Measurements from ENCODE around the gene STX8. TPM values are rescaled to one million over a fixed set of nuclear protein-coding genes. Genes with fewer than 3 reads are reported as not detected.
"Not testable (repeated sequence)": the region's sequence is repeated elsewhere in the genome, so short reads cannot be mapped to it uniquely, and the experiment has no call there.

The STX8 gene
- total RNA-seq, 1 donor from 2014 or later: 57.8 TPM

DNA sequence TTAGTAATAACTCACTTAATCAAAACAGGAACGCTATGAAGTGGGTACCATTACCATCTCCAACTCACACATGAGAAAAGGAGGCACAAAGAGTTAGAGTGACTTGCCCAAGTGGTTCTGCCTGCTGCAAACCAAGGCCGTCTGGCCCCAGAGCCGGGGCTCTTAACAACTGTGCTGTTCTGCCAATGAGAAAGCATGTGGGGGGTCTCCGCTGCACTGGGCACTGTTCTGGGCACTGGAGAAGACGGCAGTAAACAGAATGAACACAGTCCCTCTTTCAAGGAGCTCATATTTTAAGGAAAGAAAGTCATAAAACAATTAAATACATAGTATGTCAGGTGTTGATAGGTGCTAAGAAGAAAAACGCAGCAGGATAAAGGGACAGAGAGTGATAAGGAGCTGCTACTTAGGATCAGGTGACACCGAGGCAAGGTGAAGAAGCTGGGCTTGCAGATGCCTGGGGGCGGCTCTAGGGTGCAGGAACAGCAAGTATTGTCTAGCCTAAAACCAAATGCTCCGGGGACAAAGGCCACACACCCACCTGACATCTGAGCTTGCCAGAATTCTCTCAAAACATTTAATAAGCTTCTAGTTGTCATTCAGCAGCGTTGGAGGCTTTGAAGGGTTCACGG lies 6.5 kb downstream of the STX8 start:
- no peak overlapping the region for H3K4me3 ChIP-seq (ENCODE audit: low read depth, low read length)
- TF ChIP-seq, protein P1, sequence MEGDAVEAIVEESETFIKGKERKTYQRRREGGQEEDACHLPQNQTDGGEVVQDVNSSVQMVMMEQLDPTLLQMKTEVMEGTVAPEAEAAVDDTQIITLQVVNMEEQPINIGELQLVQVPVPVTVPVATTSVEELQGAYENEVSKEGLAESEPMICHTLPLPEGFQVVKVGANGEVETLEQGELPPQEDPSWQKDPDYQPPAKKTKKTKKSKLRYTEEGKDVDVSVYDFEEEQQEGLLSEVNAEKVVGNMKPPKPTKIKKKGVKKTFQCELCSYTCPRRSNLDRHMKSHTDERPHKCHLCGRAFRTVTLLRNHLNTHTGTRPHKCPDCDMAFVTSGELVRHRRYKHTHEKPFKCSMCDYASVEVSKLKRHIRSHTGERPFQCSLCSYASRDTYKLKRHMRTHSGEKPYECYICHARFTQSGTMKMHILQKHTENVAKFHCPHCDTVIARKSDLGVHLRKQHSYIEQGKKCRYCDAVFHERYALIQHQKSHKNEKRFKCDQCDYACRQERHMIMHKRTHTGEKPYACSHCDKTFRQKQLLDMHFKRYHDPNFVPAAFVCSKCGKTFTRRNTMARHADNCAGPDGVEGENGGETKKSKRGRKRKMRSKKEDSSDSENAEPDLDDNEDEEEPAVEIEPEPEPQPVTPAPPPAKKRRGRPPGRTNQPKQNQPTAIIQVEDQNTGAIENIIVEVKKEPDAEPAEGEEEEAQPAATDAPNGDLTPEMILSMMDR (conservative IDR thresholded peaks at IDR 0.05; ENCODE audit: low read depth, low read length): no peak
- no peak for DNase-seq (ENCODE audit: low read depth)

DNA sequence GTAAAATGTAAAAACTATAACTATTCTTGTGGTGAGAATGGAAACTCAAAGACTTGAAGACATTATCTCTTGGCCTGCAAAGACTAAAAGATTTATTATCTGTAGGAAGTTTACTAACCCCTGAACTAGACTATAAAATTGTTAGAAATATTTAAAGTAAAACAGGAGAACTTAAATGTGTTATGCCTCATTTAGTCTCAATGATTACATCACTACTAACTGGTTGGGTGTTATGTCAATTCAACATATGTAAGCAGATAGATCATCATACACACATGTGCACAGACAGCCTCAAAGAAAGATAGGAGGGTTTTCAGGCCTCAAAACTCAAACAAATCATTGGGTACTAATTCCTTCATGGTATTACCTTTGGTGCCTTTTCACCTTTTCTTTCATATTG lies 7.6 kb downstream of the STX8 start:
- TF ChIP-seq, protein P1 (conservative IDR thresholded peaks at IDR 0.05; ENCODE audit: low read depth, low read length): no peak
- no peak overlapping the region for H3K4me3 ChIP-seq (ENCODE audit: low read depth, low read length)
- DNase-seq (ENCODE audit: low read depth): no peak

DNA sequence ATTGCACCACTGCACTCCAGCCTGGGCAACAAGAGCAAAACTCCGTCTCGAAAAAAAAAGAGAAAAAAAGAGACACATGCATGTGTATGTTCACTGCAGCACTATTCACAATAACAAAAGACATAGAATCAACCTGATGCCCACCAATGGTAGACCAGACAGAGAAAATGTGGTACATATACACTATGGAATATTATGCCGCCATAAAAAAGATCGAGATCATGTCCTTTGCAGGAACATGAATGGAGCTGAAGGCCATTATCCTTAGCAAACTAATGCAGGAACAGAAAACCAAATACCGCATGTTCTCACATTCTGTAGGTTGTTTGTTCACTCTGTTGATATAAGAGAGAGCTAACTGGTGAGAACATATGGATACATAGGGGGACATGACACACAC lies 8.9 kb downstream of the STX8 start:
- DNase-seq (ENCODE audit: low read depth); H3K4me3 ChIP-seq (ENCODE audit: low read depth, low read length): not testable (repeated sequence)

DNA sequence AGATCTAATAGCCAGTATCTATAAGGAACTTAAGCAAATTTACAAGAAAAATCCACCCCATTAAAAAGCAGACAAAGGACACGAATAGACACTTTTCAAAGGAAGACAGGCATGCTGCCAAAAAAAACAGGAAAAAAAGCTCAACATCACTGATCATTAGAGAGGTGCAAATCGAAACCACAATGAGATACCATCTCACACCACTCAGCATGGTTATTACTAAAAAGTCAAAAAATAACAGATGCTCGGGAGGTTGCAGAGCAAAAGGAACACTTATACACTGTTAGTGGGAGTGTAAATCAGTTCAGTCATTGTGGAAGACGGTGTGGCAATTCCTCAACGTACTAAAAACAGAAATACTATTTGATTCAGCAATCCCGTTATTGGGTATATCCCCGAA lies 9.6 kb downstream of the STX8 start:
- TF ChIP-seq, protein P1 (conservative IDR thresholded peaks at IDR 0.05; ENCODE audit: low read depth, low read length): no peak
- no peak overlapping the region for H3K4me3 ChIP-seq (ENCODE audit: low read depth, low read length)
- DNase-seq (ENCODE audit: low read depth): no peak

DNA sequence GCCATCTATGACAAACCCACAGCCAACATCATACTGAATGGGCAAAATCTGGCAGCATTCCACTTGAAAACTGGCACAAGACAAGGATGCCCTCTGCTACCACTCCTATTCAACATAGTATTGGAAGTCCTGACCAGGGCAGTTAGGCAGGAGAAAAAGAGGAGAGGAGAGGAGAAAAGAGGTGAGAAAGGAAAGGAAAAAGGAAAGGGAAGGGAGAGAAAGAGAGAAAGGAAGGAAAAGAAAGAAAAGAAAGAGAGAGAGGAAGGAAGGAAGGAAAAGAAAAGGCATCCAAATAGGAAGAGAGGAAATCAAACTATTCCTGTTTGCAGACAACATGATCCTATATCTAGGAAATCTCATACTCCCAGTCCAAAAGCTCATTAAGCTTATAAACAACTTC lies 11.5 kb downstream of the STX8 start:
- no peak for DNase-seq (ENCODE audit: low read depth)
- no peak overlapping the region for H3K4me3 ChIP-seq (ENCODE audit: low read depth, low read length)
- TF ChIP-seq, protein P1 (conservative IDR thresholded peaks at IDR 0.05; ENCODE audit: low read depth, low read length): no peak

DNA sequence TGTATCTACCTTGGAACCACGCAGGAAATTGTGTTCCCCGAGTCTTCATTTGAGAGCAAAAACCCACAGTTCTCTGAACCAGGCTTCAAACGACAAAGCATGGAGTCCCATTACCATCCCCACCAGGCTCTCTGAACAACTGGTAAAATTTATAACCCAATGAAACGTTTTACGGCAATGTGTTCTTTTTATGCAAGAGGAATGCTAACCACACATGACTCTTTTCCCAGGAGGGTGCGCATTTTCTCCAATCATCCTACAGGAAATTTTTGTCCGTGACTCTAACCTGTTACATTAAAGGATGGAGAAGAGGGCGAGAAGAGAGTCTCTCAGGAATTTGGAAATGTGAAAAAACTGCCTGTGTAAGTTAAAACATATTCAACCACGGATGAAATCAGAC lies 17.8 kb downstream of the STX8 start:
- H3K4me3 ChIP-seq (ENCODE audit: low read depth, low read length): no peak overlapping the region
- TF ChIP-seq, protein P1 (conservative IDR thresholded peaks at IDR 0.05; ENCODE audit: low read depth, low read length): no peak
- no peak for DNase-seq (ENCODE audit: low read depth)

DNA sequence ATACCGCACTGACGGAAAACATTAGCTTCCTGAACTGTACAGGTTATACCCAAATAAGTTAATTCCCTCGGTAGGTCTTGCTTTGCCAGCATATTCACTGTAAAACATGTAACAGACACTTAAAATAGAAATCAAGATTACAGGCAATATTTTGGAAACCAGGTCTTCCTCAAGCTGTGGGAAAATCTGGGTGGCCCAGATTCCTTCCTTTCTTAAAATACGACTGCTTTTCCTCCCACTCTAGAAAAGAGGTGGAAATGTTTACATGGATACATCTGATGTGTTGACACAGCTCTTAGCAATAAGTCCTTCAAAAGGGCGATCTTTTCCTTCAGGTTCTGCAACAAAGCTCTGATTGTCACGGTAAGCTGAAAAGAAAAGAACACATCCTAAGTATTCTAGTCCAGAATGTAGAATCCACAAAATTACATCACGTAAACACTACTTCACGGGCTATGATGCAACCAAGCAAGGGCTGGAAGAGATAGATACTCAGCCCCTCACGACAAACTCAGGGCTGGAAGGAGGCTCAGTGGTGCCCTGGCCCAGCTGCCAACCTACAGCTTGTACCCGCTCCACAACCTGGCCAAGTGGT lies 18.4 kb downstream of the STX8 start:
- no peak overlapping the region for H3K4me3 ChIP-seq (ENCODE audit: low read depth, low read length)
- TF ChIP-seq, protein P1 (conservative IDR thresholded peaks at IDR 0.05; ENCODE audit: low read depth, low read length): no peak
- no peak for DNase-seq (ENCODE audit: low read depth)

All from epithelial cell of proximal tubule (primary cell).